22Rv1 (cell line): ENCODE data around the gene MAGEA1.

Source experiments
- ZFX ChIP-seq: fragments of 450-650 bp; IDR thresholded peaks from 2 replicates; pipeline ENCODE4 v1.6.1; 2017; ENCODE audit warnings: antibody characterized with exemption, borderline replicate concordance
- TF ChIP-seq, protein P1 (sequence below): fragments of 450-650 bp; IDR thresholded peaks from 2 replicates; pipeline ENCODE4 v1.5.1; 2017; ENCODE audit warnings: mild to moderate bottlenecking

GRCh38 chrX:153216926-153217325 lies 37.8 kb downstream of the MAGEA1 start:
- TF ChIP-seq, protein P1, sequence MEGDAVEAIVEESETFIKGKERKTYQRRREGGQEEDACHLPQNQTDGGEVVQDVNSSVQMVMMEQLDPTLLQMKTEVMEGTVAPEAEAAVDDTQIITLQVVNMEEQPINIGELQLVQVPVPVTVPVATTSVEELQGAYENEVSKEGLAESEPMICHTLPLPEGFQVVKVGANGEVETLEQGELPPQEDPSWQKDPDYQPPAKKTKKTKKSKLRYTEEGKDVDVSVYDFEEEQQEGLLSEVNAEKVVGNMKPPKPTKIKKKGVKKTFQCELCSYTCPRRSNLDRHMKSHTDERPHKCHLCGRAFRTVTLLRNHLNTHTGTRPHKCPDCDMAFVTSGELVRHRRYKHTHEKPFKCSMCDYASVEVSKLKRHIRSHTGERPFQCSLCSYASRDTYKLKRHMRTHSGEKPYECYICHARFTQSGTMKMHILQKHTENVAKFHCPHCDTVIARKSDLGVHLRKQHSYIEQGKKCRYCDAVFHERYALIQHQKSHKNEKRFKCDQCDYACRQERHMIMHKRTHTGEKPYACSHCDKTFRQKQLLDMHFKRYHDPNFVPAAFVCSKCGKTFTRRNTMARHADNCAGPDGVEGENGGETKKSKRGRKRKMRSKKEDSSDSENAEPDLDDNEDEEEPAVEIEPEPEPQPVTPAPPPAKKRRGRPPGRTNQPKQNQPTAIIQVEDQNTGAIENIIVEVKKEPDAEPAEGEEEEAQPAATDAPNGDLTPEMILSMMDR = no peak
- no peak for TF ChIP-seq ZFX
